Osteoblast (primary cell): ENCODE measurements around the gene FAM83D. TPM values are rescaled to one million over a fixed set of nuclear protein-coding genes. Genes with fewer than 3 reads are reported as not detected.

Experiments used
- DNase-seq: peaks from one replicate; pipeline ENCODE4 v3.0.0; 2011; ENCODE audit warnings: low spot score, mixed read lengths; ENCODE audit not compliant: insufficient read length; ENCODE audit errors: missing footprints
- H2AFZ ChIP-seq: 2 replicates; pipeline ENCODE4 v1.6.0; 2011; ENCODE audit warnings: mild to moderate bottlenecking, low read length
- H3K27ac ChIP-seq: 2 replicates; pipeline ENCODE4 v1.5.1; 2011; ENCODE audit warnings: mild to moderate bottlenecking, low read depth, low read length, moderate library complexity
- H3K27me3 ChIP-seq: 2 replicates; pipeline ENCODE4 v1.6.0; 2012; ENCODE audit warnings: mild to moderate bottlenecking, control low read depth, inconsistent platforms, low read length, moderate library complexity; ENCODE audit not compliant: insufficient read depth
- H3K36me3 ChIP-seq: 2 replicates; pipeline ENCODE4 v1.5.1; 2011; ENCODE audit warnings: mild to moderate bottlenecking, low read length, control low read depth, moderate library complexity; ENCODE audit not compliant: insufficient read depth
- H3K4me1 ChIP-seq: 2 replicates; pipeline ENCODE4 v1.5.1; 2011; ENCODE audit warnings: mild to moderate bottlenecking, low read length, control low read depth, moderate library complexity; ENCODE audit not compliant: insufficient read depth
- H3K4me2 ChIP-seq: 2 replicates; pipeline ENCODE4 v1.6.0; 2011; ENCODE audit warnings: mild to moderate bottlenecking, low read length; ENCODE audit not compliant: insufficient read depth
- H3K4me3 ChIP-seq: fragments of 200-600 bp; sonication (generic); 3 replicates; pipeline ENCODE4 v1.5.1; 2012; ENCODE audit warnings: mild to moderate bottlenecking, low read length, inconsistent platforms; ENCODE audit not compliant: insufficient read depth
- H3K79me2 ChIP-seq: 2 replicates; pipeline ENCODE4 v1.6.0; 2012; ENCODE audit warnings: mild to moderate bottlenecking, low read length, control low read depth, inconsistent platforms; ENCODE audit not compliant: insufficient read depth
- H3K9me3 ChIP-seq: 2 replicates; pipeline ENCODE4 v1.5.1; 2011; ENCODE audit warnings: low read depth, low read length, control low read depth
- H4K20me1 ChIP-seq: 2 replicates; pipeline ENCODE4 v1.6.0; 2012; ENCODE audit warnings: mild to moderate bottlenecking, low read length, control low read depth; ENCODE audit not compliant: insufficient read depth
- CTCF ChIP-seq: IDR thresholded peaks from 2 replicates; pipeline ENCODE4 v1.5.1; 2011; ENCODE audit warnings: mild to moderate bottlenecking, low read depth, low read length, moderate library complexity; ENCODE audit errors: extremely low read depth
- total RNA-seq: library from RNA; depleted of rRNA; stranded (reverse); fragments of >200 nt; gene quantifications from 2 replicates; pipeline ENCODE4 v1.2.3, GENCODE V29; 2012

The FAM83D gene
- total RNA-seq, 1 donor, result 2.2 TPM

DNA sequence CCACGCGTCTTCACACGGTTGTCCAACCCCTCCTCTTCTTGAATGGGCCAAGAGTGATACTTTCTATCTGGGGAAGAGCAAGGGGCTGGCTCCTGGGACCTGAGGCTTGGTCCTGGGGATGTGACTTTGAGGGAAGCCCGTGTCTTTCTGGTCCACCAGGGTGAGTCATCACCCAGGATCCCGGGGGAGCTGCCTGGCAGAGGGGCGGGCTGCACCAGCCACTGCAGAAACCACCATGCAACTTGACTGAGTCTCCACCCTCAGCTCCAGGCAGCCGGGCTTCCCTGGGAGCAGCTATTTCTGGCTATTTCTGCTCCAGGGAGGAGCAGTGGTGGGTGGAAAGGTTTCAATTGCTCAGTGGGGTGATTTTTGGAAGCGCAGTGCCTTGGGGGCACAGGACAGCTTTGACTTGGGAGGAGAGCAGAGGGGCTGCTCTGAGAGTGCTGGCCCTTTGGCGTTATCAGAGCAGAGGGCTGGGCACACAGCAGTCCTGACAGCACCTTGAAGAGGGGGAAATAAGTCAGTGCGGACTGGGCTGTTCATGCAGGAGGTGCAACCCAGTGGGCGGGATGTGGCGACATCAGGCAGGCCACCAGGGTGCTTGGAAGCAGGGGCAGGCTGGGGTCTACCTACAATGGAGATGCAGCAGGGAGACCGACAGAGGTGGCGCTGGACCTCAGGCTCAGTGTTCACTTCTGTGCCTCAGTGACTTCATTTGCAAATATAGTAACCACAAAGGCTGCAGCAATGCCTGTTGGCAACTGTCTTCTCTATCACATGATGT lies 45.1 kb upstream of the FAM83D start:
- TF ChIP-seq CTCF, result no peak
- H4K20me1 ChIP-seq, result no peaks in the 10 kb centered on the region
- no peak overlapping the region for H3K4me2 ChIP-seq
- no peak overlapping the region for H2AFZ ChIP-seq
- H3K4me3 ChIP-seq, result no peak overlapping the region
- H3K36me3 ChIP-seq, result no peaks in the 10 kb centered on the region
- H3K79me2 ChIP-seq, result no peaks in the 10 kb centered on the region
- H3K27ac ChIP-seq, result no peak overlapping the region
- H3K27me3 ChIP-seq, result peaks cover 9% of the 10 kb centered on the region
- H3K4me1 ChIP-seq, result no peaks in the 10 kb centered on the region
- no peaks in the 10 kb centered on the region for H3K9me3 ChIP-seq
- no peak for DNase-seq

DNA sequence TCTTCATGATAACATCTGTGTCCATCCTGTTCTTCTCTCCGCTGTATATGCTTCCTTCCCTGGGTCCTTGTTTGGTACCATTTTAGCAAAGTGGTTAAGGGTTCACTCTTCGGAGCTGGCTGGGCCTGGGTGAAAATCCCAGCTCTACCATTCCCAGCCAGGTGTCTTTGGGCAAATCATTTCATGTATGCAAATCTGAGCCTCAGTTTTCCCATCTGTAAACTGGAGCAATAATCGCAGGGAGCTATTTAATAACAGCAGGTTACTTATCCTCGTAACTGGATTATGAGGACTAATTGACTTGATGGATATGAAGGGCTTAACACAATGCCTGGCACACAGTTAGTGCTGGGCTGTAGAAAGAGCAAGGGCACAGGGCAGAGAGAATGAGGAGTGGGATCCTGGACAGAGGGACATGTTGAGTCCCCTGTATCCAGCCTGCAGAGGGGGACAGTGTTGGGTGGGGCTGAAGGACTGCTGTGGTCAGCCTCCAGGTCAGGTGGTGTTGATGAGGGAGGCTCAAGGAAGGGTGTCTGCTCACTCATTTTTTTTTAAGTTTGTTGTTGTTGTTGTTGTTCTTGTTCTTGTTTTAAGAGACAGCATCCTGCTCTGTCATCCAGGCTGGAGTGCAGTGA lies 44.3 kb upstream of the FAM83D start:
- no peaks in the 10 kb centered on the region for H3K4me1 ChIP-seq

GRCh38 chr20:38882600-38882999 lies 43.6 kb upstream of the FAM83D start:
- peaks cover 9% of the 10 kb centered on the region for H3K27me3 ChIP-seq

More for the DNA sequence above, 44.3 kb upstream of the FAM83D start:
- TF ChIP-seq CTCF, result no peak
- no peak overlapping the region for H3K27ac ChIP-seq
- no peak for DNase-seq
- no peaks in the 10 kb centered on the region for H3K36me3 ChIP-seq
- no peaks in the 10 kb centered on the region for H3K79me2 ChIP-seq
- no peaks in the 10 kb centered on the region for H4K20me1 ChIP-seq
- H3K4me2 ChIP-seq, result no peak overlapping the region
- H3K9me3 ChIP-seq, result no peaks in the 10 kb centered on the region
- peaks cover 9% of the 10 kb centered on the region for H3K27me3 ChIP-seq
- H2AFZ ChIP-seq, result no peak overlapping the region
- H3K4me3 ChIP-seq, result no peak overlapping the region

More at GRCh38 chr20:38882600-38882999, 43.6 kb upstream of the FAM83D start:
- Histone ChIP-seq H4K20me1 (no peaks in the 10 kb centered on the region), H3K27ac (no peak overlapping the region), H3K36me3 (no peaks in the 10 kb centered on the region), H3K4me3 (no peak overlapping the region), H3K9me3 (no peaks in the 10 kb centered on the region), H3K79me2 (no peaks in the 10 kb centered on the region), H2AFZ (no peak overlapping the region), H3K4me2 (no peak overlapping the region), H3K4me1 (no peaks in the 10 kb centered on the region)
- no peak for DNase-seq
- TF ChIP-seq CTCF, result no peak
